H9 (cell line): Measurements from ENCODE around the gene CDC14A. TPM values are rescaled to one million over a fixed set of nuclear protein-coding genes. Genes with fewer than 3 reads are reported as not detected.

Source experiments
- DNase-seq: peaks from one replicate; pipeline ENCODE4 v3.0.0-alpha.2; 2017
- H2AFZ ChIP-seq: one replicate; pipeline ENCODE4 v1.6.1; 2013; ENCODE audit warnings: mild to moderate bottlenecking, low read length, control low read depth, moderate library complexity
- H2AK5ac ChIP-seq: 2 replicates; pipeline ENCODE4 v1.6.1; 2013; ENCODE audit warnings: low read length, control low read depth, mixed read lengths; ENCODE audit not compliant: insufficient read length
- H2BK120ac ChIP-seq: one replicate; pipeline ENCODE4 v1.6.1; 2013; ENCODE audit warnings: low read depth, mild to moderate bottlenecking, low read length, control low read depth, inconsistent platforms; ENCODE audit not compliant: poor library complexity, severe bottlenecking
- H2BK12ac ChIP-seq: 2 replicates; pipeline ENCODE4 v1.6.1; 2013; ENCODE audit warnings: low read length, control low read depth, mixed read lengths, low read depth; ENCODE audit not compliant: insufficient read length
- H2BK15ac ChIP-seq: 2 replicates; pipeline ENCODE4 v1.6.1; 2013; ENCODE audit warnings: low read depth, low read length, control low read depth
- H2BK20ac ChIP-seq: one replicate; pipeline ENCODE4 v1.6.1; 2013; ENCODE audit warnings: low read depth, mild to moderate bottlenecking, low read length, control low read depth, inconsistent platforms; ENCODE audit not compliant: poor library complexity, severe bottlenecking
- H2BK5ac ChIP-seq: 2 replicates; pipeline ENCODE4 v1.6.1; 2013; ENCODE audit warnings: low read length, control low read depth, mixed read lengths; ENCODE audit not compliant: insufficient read length
- H3K14ac ChIP-seq: 2 replicates; pipeline ENCODE4 v1.6.1; 2013; ENCODE audit warnings: low read length, control low read depth; ENCODE audit not compliant: insufficient read depth
- H3K18ac ChIP-seq: 2 replicates; pipeline ENCODE4 v1.6.1; 2013; ENCODE audit warnings: low read depth, mild to moderate bottlenecking, mixed read lengths, low read length, control low read depth; ENCODE audit not compliant: insufficient read length
- H3K23ac ChIP-seq: 2 replicates; pipeline ENCODE4 v1.6.1; 2013; ENCODE audit warnings: low read length, control low read depth, mixed read lengths, low read depth; ENCODE audit not compliant: insufficient read length
- H3K23me2 ChIP-seq: 2 replicates; pipeline ENCODE4 v1.6.1; 2013; ENCODE audit warnings: low read depth, mild to moderate bottlenecking, mixed read lengths, low read length, control low read depth; ENCODE audit not compliant: insufficient read length, poor library complexity, severe bottlenecking
- H3K27ac ChIP-seq: 2 replicates; pipeline ENCODE4 v1.5.1; 2013; ENCODE audit warnings: low read length, control low read depth, mixed read lengths, low read depth; ENCODE audit not compliant: insufficient read length
- H3K27me3 ChIP-seq: 2 replicates; pipeline ENCODE4 v1.6.1; 2013; ENCODE audit warnings: low read length, control low read depth, inconsistent platforms; ENCODE audit not compliant: insufficient read depth
- H3K4ac ChIP-seq: 2 replicates; pipeline ENCODE4 v1.6.1; 2013; ENCODE audit warnings: low read depth, mild to moderate bottlenecking, control low read depth, inconsistent platforms, low read length, moderate library complexity
- H3K4me1 ChIP-seq: 2 replicates; pipeline ENCODE4 v1.6.1; 2013; ENCODE audit warnings: low read length, control low read depth, inconsistent platforms; ENCODE audit not compliant: insufficient read depth
- H3K4me2 ChIP-seq: 2 replicates; pipeline ENCODE4 v1.6.1; 2013; ENCODE audit warnings: low read length, control low read depth, mixed read lengths; ENCODE audit not compliant: insufficient read length, insufficient read depth
- H3K56ac ChIP-seq: 2 replicates; pipeline ENCODE4 v1.6.1; 2013; ENCODE audit warnings: low read depth, mild to moderate bottlenecking, mixed read lengths, low read length, control low read depth; ENCODE audit not compliant: insufficient read length
- H3K79me1 ChIP-seq: 2 replicates; pipeline ENCODE4 v1.6.1; 2013; ENCODE audit warnings: low read depth, mild to moderate bottlenecking, moderate library complexity, low read length, control low read depth, inconsistent platforms; ENCODE audit not compliant: insufficient read depth, poor library complexity, severe bottlenecking
- H3K79me2 ChIP-seq: 2 replicates; pipeline ENCODE4 v1.6.1; 2013; ENCODE audit warnings: low read length, control low read depth, inconsistent platforms; ENCODE audit not compliant: insufficient read depth
- H3K9ac ChIP-seq: 2 replicates; pipeline ENCODE4 v1.6.1; 2013; ENCODE audit warnings: low read length, control low read depth, mixed read lengths; ENCODE audit not compliant: insufficient read length; ENCODE audit errors: extremely low read depth
- H3K9me3 ChIP-seq: one replicate; pipeline ENCODE4 v1.6.1; 2013; ENCODE audit warnings: low read depth, low read length, inconsistent platforms; ENCODE audit not compliant: control insufficient read depth
- H3T11ph ChIP-seq: one replicate; pipeline ENCODE4 v1.6.1; 2013; ENCODE audit warnings: mild to moderate bottlenecking, low read length, control low read depth, inconsistent platforms
- H4K20me1 ChIP-seq: one replicate; pipeline ENCODE4 v1.6.1; 2013; ENCODE audit not compliant: control insufficient read depth, insufficient read length, insufficient read depth
- H4K5ac ChIP-seq: 2 replicates; pipeline ENCODE4 v1.6.1; 2013; ENCODE audit warnings: low read depth, mild to moderate bottlenecking, mixed read lengths, low read length, control low read depth; ENCODE audit not compliant: insufficient read length
- H4K8ac ChIP-seq: replicated peaks from 2 replicates; pipeline ENCODE4 v1.6.1; 2013; ENCODE audit warnings: low read length, control low read depth, mixed read lengths, low read depth; ENCODE audit not compliant: insufficient read length
- H4K91ac ChIP-seq: 2 replicates; pipeline ENCODE4 v1.6.1; 2013; ENCODE audit warnings: low read depth, mild to moderate bottlenecking, moderate library complexity, mixed read lengths, low read length, control low read depth; ENCODE audit not compliant: insufficient read length
- H3K27ac Mint-ChIP-seq, 3 experiments: 2 replicates in 2 of 3; 3 replicates in 1 of 3; pipeline ENCODE4 v1.8.0; 2020 to 2021; ENCODE audit warnings: mixed read lengths in 3 of 3, mild to moderate bottlenecking in 1 of 3, moderate library complexity in 1 of 3
- H3K27me3 Mint-ChIP-seq: 2 replicates; pipeline ENCODE4 v1.8.0; 2021; ENCODE audit warnings: low read depth, mild to moderate bottlenecking, moderate library complexity, mixed read lengths
- H3K36me3 Mint-ChIP-seq, 3 experiments: 2 replicates in 2 of 3; 3 replicates in 1 of 3; pipeline ENCODE4 v1.8.0; 2020 to 2021; ENCODE audit warnings: low read depth in 3 of 3, mixed read lengths in 3 of 3; ENCODE audit not compliant: insufficient read depth in 1 of 3
- H3K4me1 Mint-ChIP-seq, 2 experiments: 2 replicates each; pipeline ENCODE4 v1.8.0; 2020; ENCODE audit warnings: mixed read lengths in 2 of 2
- H3K4me3 Mint-ChIP-seq, 2 experiments: 2 replicates in 1 of 2; 3 replicates in 1 of 2; pipeline ENCODE4 v1.8.0; 2020 to 2021; ENCODE audit warnings: mild to moderate bottlenecking in 2 of 2, mixed read lengths in 2 of 2, moderate library complexity in 1 of 2
- H3K9me3 Mint-ChIP-seq, 2 experiments: 2 replicates in 1 of 2; 3 replicates in 1 of 2; pipeline ENCODE4 v1.8.0; 2020; ENCODE audit warnings: mild to moderate bottlenecking in 2 of 2, mixed read lengths in 2 of 2, moderate library complexity in 1 of 2
- WGBS: extraction: QIAGEN DNeasy Blood & Tissue Kit; methylation state at CpG from one replicate; pipeline ENCODE4 v1.1.7; 2013; ENCODE audit warnings: missing lambda C conversion rate, low lambda C conversion rate, mixed read lengths; ENCODE audit not compliant: insufficient read length; ENCODE audit errors: extremely low coverage; 5-methylcytosine and 5-hydroxymethylcytosine counted together
- total RNA-seq: library from RNA; stranded (reverse); gene quantifications from 2 replicates; pipeline ENCODE4 v1.2.1, GENCODE V29; 2021
- TF ChIP-seq, protein P1 (sequence below): fragments of 200-600 bp; sonication (generic); conservative IDR thresholded peaks from 3 replicates; pipeline ENCODE4 v1.8.0; 2021; ENCODE audit warnings: antibody characterized with exemption, mild to moderate bottlenecking

The CDC14A gene
- total RNA-seq, 1 experiment from 2014 or later: 8.9 TPM

GRCh38 chr1:100516857-100517256 is 164.6 kb downstream of the CDC14A start:
- Histone ChIP-seq H2BK15ac (no peak overlapping the region), H2AFZ (no peak overlapping the region), H3K27me3 (no peaks in the 10 kb centered on the region), H3K23me2 (no peaks in the 10 kb centered on the region), H2BK120ac (no peak overlapping the region), H3K4me2 (no peak overlapping the region), H3K18ac (no peak overlapping the region), H3K9ac (no peak overlapping the region), H3K4me1 (no peaks in the 10 kb centered on the region), H3K23ac (no peak overlapping the region), H3K14ac (no peak overlapping the region), H2BK12ac (no peak overlapping the region), H2BK20ac (no peak overlapping the region), H4K5ac (no peak overlapping the region), H3K79me2 (no peaks in the 10 kb centered on the region), H3T11ph (no peak overlapping the region), H3K27ac (no peak overlapping the region), H3K9me3 (no peaks in the 10 kb centered on the region), H4K20me1 (no peaks in the 10 kb centered on the region), H4K91ac (no peak overlapping the region), H2BK5ac (no peak overlapping the region), H2AK5ac (no peak overlapping the region), H4K8ac (no peak overlapping the region), H3K4ac (no peak overlapping the region), H3K79me1 (no peaks in the 10 kb centered on the region), H3K56ac (no peak overlapping the region)
- Mint-ChIP-seq H3K27ac (peak overlapping the region in 2 of 3 experiments; percentile 21 to 51; a peak in 4 of 7 replicates), H3K27me3 (no peaks in the 10 kb centered on the region), H3K9me3 (no peaks in the 10 kb centered on the region), H3K4me1 (peaks cover 0 to 10% of the 10 kb centered on the region in 2 experiments; a peak in 2 of 4 replicates), H3K36me3 (peaks cover 0 to 3% (median 2%) of the 10 kb centered on the region in 3 experiments; a peak in 1 of 7 replicates), H3K4me3 (no peak overlapping the region)
- no peak for DNase-seq
- TF ChIP-seq, protein P1, sequence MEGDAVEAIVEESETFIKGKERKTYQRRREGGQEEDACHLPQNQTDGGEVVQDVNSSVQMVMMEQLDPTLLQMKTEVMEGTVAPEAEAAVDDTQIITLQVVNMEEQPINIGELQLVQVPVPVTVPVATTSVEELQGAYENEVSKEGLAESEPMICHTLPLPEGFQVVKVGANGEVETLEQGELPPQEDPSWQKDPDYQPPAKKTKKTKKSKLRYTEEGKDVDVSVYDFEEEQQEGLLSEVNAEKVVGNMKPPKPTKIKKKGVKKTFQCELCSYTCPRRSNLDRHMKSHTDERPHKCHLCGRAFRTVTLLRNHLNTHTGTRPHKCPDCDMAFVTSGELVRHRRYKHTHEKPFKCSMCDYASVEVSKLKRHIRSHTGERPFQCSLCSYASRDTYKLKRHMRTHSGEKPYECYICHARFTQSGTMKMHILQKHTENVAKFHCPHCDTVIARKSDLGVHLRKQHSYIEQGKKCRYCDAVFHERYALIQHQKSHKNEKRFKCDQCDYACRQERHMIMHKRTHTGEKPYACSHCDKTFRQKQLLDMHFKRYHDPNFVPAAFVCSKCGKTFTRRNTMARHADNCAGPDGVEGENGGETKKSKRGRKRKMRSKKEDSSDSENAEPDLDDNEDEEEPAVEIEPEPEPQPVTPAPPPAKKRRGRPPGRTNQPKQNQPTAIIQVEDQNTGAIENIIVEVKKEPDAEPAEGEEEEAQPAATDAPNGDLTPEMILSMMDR: no peak
- no CpG with 5 or more reads among the region's 5 CpGs for WGBS
